Measurements from ENCODE around the gene PDCD10. TPM values are rescaled to one million over a fixed set of nuclear protein-coding genes. Genes with fewer than 3 reads are reported as not detected.

The PDCD10 gene
- total RNA-seq, 1 donor from 2014 or later: 117 TPM

DNA sequence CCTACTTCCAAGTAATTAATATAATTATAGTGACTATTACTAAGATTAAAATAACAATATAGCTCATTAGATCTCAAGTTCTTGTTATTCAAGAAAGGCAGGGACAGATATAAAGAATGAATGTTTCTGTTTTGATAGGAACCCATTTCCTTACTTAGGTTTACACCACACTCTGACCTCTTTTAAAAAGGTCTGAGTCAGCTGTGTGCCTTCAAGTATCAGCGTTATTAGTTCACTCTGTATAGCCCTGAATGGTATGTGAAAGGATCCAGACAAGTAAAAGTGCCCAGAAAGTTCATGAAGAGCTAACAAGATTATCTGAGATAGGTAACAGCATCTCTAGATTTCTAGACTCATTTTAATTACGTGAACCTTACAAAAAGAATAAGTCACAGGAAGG lies 28.9 kb downstream of the PDCD10 start:
- H3K27ac ChIP-seq: no peak overlapping the region
- H3K4me3 ChIP-seq: no peak overlapping the region
- H3K4me1 Mint-ChIP-seq: no peaks in the 10 kb centered on the region
- H3K36me3 ChIP-seq: peaks cover 10% of the 10 kb centered on the region
- H3K79me2 ChIP-seq (ENCODE audit: low read depth): peaks cover 45% of the 10 kb centered on the region
- H3K4me3 Mint-ChIP-seq: no peak overlapping the region
- no peaks in the 10 kb centered on the region for H3K27me3 Mint-ChIP-seq (ENCODE audit: insufficient read depth, low read depth)
- no peak overlapping the region for H3K27ac Mint-ChIP-seq
- H3K36me3 Mint-ChIP-seq: peaks cover 11% of the 10 kb centered on the region
- H3K4me1 ChIP-seq: no peaks in the 10 kb centered on the region
- no peak overlapping the region for H3K4me2 ChIP-seq
- DNase-seq (ENCODE audit: low spot score): no peak
- H3K9me3 Mint-ChIP-seq: no peaks in the 10 kb centered on the region
- H2AFZ ChIP-seq (replicated peaks): no peak overlapping the region
- TF ChIP-seq EZH2 (IDR thresholded peaks at IDR 0.05) (no peak), EZH2phosphoT487 (IDR thresholded peaks at IDR 0.05) (no peak)
- TF ChIP-seq, protein P1, sequence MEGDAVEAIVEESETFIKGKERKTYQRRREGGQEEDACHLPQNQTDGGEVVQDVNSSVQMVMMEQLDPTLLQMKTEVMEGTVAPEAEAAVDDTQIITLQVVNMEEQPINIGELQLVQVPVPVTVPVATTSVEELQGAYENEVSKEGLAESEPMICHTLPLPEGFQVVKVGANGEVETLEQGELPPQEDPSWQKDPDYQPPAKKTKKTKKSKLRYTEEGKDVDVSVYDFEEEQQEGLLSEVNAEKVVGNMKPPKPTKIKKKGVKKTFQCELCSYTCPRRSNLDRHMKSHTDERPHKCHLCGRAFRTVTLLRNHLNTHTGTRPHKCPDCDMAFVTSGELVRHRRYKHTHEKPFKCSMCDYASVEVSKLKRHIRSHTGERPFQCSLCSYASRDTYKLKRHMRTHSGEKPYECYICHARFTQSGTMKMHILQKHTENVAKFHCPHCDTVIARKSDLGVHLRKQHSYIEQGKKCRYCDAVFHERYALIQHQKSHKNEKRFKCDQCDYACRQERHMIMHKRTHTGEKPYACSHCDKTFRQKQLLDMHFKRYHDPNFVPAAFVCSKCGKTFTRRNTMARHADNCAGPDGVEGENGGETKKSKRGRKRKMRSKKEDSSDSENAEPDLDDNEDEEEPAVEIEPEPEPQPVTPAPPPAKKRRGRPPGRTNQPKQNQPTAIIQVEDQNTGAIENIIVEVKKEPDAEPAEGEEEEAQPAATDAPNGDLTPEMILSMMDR (IDR thresholded peaks at IDR 0.05): no peak
- H4K20me1 ChIP-seq (ENCODE audit: low read depth): no peaks in the 10 kb centered on the region
- no peaks in the 10 kb centered on the region for H3K27me3 ChIP-seq
- no peak overlapping the region for H3K9ac ChIP-seq
- H3K9me3 ChIP-seq (ENCODE audit: low read depth): no peaks in the 10 kb centered on the region
- no peaks in the 10 kb centered on the region for H3F3A ChIP-seq (ENCODE audit: low read depth)

GRCh38 chr3:167700926-167701325 lies 33.8 kb downstream of the PDCD10 start:
- peaks cover 4% of the 10 kb centered on the region for H4K20me1 ChIP-seq (ENCODE audit: low read depth)

DNA sequence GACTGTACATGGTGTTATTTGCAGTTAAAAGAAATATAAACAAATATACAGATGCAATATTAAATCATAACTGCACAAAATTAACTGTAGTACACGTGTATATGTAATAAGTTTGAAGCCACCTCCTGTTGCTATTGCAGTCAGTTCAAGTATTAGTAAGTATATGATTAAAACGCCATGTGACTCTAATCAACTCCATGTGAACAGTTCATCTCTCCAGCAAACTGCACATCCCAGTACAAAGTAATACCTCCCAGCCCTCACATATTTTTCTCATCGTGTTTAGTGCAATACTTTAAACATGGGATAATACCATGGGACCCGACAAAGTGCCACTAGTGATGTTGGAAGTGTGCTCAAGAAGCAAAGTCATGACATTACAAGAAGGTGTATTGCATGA lies 34.6 kb downstream of the PDCD10 start:
- no peaks in the 10 kb centered on the region for H3K9me3 Mint-ChIP-seq

More at GRCh38 chr3:167700926-167701325, 33.8 kb downstream of the PDCD10 start:
- no peaks in the 10 kb centered on the region for H3F3A ChIP-seq (ENCODE audit: low read depth)
- H3K4me3 Mint-ChIP-seq: no peak overlapping the region
- no peaks in the 10 kb centered on the region for H3K9me3 Mint-ChIP-seq
- peaks cover 19% of the 10 kb centered on the region for H3K79me2 ChIP-seq (ENCODE audit: low read depth)
- peaks cover 8% of the 10 kb centered on the region for H3K36me3 ChIP-seq
- no peaks in the 10 kb centered on the region for H3K27me3 ChIP-seq
- no peak overlapping the region for H3K27ac ChIP-seq
- no peaks in the 10 kb centered on the region for H3K27me3 Mint-ChIP-seq (ENCODE audit: insufficient read depth, low read depth)
- H3K9ac ChIP-seq: no peak overlapping the region
- H3K4me1 Mint-ChIP-seq: no peaks in the 10 kb centered on the region
- H3K4me1 ChIP-seq: no peaks in the 10 kb centered on the region
- H3K4me2 ChIP-seq: no peak overlapping the region
- H3K36me3 Mint-ChIP-seq: peaks cover 9% of the 10 kb centered on the region
- TF ChIP-seq, protein P1 (IDR thresholded peaks at IDR 0.05): no peak
- TF ChIP-seq EZH2phosphoT487 (IDR thresholded peaks at IDR 0.05) (no peak), EZH2 (IDR thresholded peaks at IDR 0.05) (no peak)
- H3K27ac Mint-ChIP-seq: no peak overlapping the region
- no peak for DNase-seq (ENCODE audit: low spot score)
- no peaks in the 10 kb centered on the region for H3K9me3 ChIP-seq (ENCODE audit: low read depth)
- H3K4me3 ChIP-seq: no peak overlapping the region
- H2AFZ ChIP-seq (replicated peaks): no peak overlapping the region

More for the DNA sequence above, 34.6 kb downstream of the PDCD10 start:
- Histone ChIP-seq H2AFZ (replicated peaks) (no peak overlapping the region), H3K4me1 (no peaks in the 10 kb centered on the region), H3K9me3 (ENCODE audit: low read depth) (no peaks in the 10 kb centered on the region), H3K36me3 (peaks cover 14% of the 10 kb centered on the region), H4K20me1 (ENCODE audit: low read depth) (peaks cover 4% of the 10 kb centered on the region), H3K27ac (no peak overlapping the region), H3K9ac (no peak overlapping the region), H3F3A (ENCODE audit: low read depth) (no peaks in the 10 kb centered on the region), H3K79me2 (ENCODE audit: low read depth) (peaks cover 19% of the 10 kb centered on the region), H3K27me3 (no peaks in the 10 kb centered on the region), H3K4me2 (no peak overlapping the region), H3K4me3 (no peak overlapping the region)
- Mint-ChIP-seq H3K27ac (no peak overlapping the region), H3K27me3 (ENCODE audit: insufficient read depth, low read depth) (no peaks in the 10 kb centered on the region), H3K4me1 (no peaks in the 10 kb centered on the region), H3K4me3 (no peak overlapping the region), H3K36me3 (peaks cover 9% of the 10 kb centered on the region)
- TF ChIP-seq, protein P1 (IDR thresholded peaks at IDR 0.05): no peak
- TF ChIP-seq EZH2phosphoT487 (IDR thresholded peaks at IDR 0.05): no peak
- no peak for DNase-seq (ENCODE audit: low spot score)

Measured in neural progenitor cell (in vitro differentiated cells).